Measurements from ENCODE around the gene TSPY9. TPM values are rescaled to one million over a fixed set of nuclear protein-coding genes. Genes with fewer than 3 reads are reported as not detected.
"Not testable (repeated sequence)": the region's sequence is repeated elsewhere in the genome, so short reads cannot be mapped to it uniquely, and the experiment has no call there.

TSPY9 gene
- not detected in 2 replicates for total RNA-seq (2014; rRNA removed; shearing (Covaris generic))
- not detected in 2 replicates for polyA plus RNA-seq (2016; fragmentation: Nextera tagmentation; extraction: Ambion mirVana)

GRCh38 chrY:9486967-9487366 is at the start of gene TSPY9:
Gene TSPY9, plus strand, starts transcription at chrY:9487267. Its CDS starts 46 bp downstream, at chrY:9487313.
- H3K4me1 ChIP-seq (ENCODE audit: insufficient read depth); H3K27ac ChIP-seq; H3K36me3 ChIP-seq (ENCODE audit: low read depth); H3K9me2 ChIP-seq (ENCODE audit: insufficient read depth); H3F3A ChIP-seq (ENCODE audit: insufficient read depth); H3K9me3 ChIP-seq (ENCODE audit: low read depth); H3K79me2 ChIP-seq (ENCODE audit: insufficient read depth); H3K9ac ChIP-seq; H2AFZ ChIP-seq; H3K4me3 ChIP-seq; H3K4me2 ChIP-seq (ENCODE audit: unreplicated experiment); H4K20me1 ChIP-seq (ENCODE audit: insufficient read depth); H3K27me3 ChIP-seq (replicated peaks; ENCODE audit: insufficient read depth); in situ Hi-C loops (cut with MboI); DNase-seq: not testable (repeated sequence)
- WGBS, 2 experiments (ENCODE audit: low coverage in 1 of 2, low lambda C conversion rate in 2 of 2, missing lambda C conversion rate in 2 of 2): no CpG with 5 or more reads among the region's 26 CpGs

- H3K4me1 ChIP-seq (ENCODE audit: insufficient read depth); H3K79me2 ChIP-seq (ENCODE audit: insufficient read depth); H4K20me1 ChIP-seq (ENCODE audit: insufficient read depth); H3K36me3 ChIP-seq (ENCODE audit: low read depth); H3K27ac ChIP-seq; H3F3A ChIP-seq (ENCODE audit: insufficient read depth); DNase-seq; H3K4me2 ChIP-seq (ENCODE audit: unreplicated experiment); H3K27me3 ChIP-seq (replicated peaks; ENCODE audit: insufficient read depth); H2AFZ ChIP-seq; H3K9me3 ChIP-seq (ENCODE audit: low read depth); H3K9ac ChIP-seq; H3K4me3 ChIP-seq; H3K9me2 ChIP-seq (ENCODE audit: insufficient read depth); in situ Hi-C loops (cut with MboI): not testable (repeated sequence)
- 79 to 87% methylated on average over 12 to 19 of the region's 25 CpGs for WGBS, 2 experiments (ENCODE audit: low coverage in 1 of 2, low lambda C conversion rate in 2 of 2, missing lambda C conversion rate in 2 of 2)
Observed at GRCh38 chrY:9466655-9467054, 20.4 kb upstream of the TSPY9 start, which contains the start of gene TSPY1. Gene TSPY1, plus strand, starts transcription at chrY:9466955. Its CDS starts 46 bp downstream, at chrY:9467001.

GRCh38 chrY:9504396-9504795 is 17.3 kb downstream of the TSPY9 start:
- H4K20me1 ChIP-seq (ENCODE audit: insufficient read depth); H3K9ac ChIP-seq; H3K4me3 ChIP-seq; H2AFZ ChIP-seq; in situ Hi-C loops (cut with MboI); H3K4me1 ChIP-seq (ENCODE audit: insufficient read depth); H3K79me2 ChIP-seq (ENCODE audit: insufficient read depth); DNase-seq; H3K27ac ChIP-seq; H3K9me2 ChIP-seq (ENCODE audit: insufficient read depth); H3K9me3 ChIP-seq (ENCODE audit: low read depth); H3K36me3 ChIP-seq (ENCODE audit: low read depth); H3F3A ChIP-seq (ENCODE audit: insufficient read depth); H3K4me2 ChIP-seq (ENCODE audit: unreplicated experiment); H3K27me3 ChIP-seq (replicated peaks; ENCODE audit: insufficient read depth): not testable (repeated sequence)
- WGBS, 2 experiments (ENCODE audit: low coverage in 1 of 2, low lambda C conversion rate in 2 of 2, missing lambda C conversion rate in 2 of 2): 21 to 35% methylated on average over 2 to 3 of the region's 6 CpGs

- 38 to 42% methylated on average over 7 of the region's 12 CpGs for WGBS, 2 experiments (ENCODE audit: low coverage in 1 of 2, low lambda C conversion rate in 2 of 2, missing lambda C conversion rate in 2 of 2)
Observed at GRCh38 chrY:9516287-9516686, 29.2 kb downstream of the TSPY9 start.

GRCh38 chrY:9527580-9527979 is 40.5 kb downstream of the TSPY9 start, which contains the start of gene TSPY10:
Gene TSPY10, plus strand, starts transcription at chrY:9527880. Its CDS starts 46 bp downstream, at chrY:9527926.
- H3K4me2 ChIP-seq (ENCODE audit: unreplicated experiment); H4K20me1 ChIP-seq (ENCODE audit: insufficient read depth); H2AFZ ChIP-seq; H3K27me3 ChIP-seq (replicated peaks; ENCODE audit: insufficient read depth); H3K9me2 ChIP-seq (ENCODE audit: insufficient read depth); H3F3A ChIP-seq (ENCODE audit: insufficient read depth); DNase-seq; H3K9me3 ChIP-seq (ENCODE audit: low read depth); H3K79me2 ChIP-seq (ENCODE audit: insufficient read depth); H3K36me3 ChIP-seq (ENCODE audit: low read depth); H3K27ac ChIP-seq; H3K4me3 ChIP-seq; H3K9ac ChIP-seq; H3K4me1 ChIP-seq (ENCODE audit: insufficient read depth); in situ Hi-C loops (cut with MboI): not testable (repeated sequence)
- WGBS, 2 experiments (ENCODE audit: low coverage in 1 of 2, low lambda C conversion rate in 2 of 2, missing lambda C conversion rate in 2 of 2): no CpG with 5 or more reads among the region's 26 CpGs

More at GRCh38 chrY:9516287-9516686, 29.2 kb downstream of the TSPY9 start:
- H3K9ac ChIP-seq; H3K27ac ChIP-seq; DNase-seq; H3K4me3 ChIP-seq; H3K4me2 ChIP-seq (ENCODE audit: unreplicated experiment); H3K9me3 ChIP-seq (ENCODE audit: low read depth); H3K4me1 ChIP-seq (ENCODE audit: insufficient read depth); H3K9me2 ChIP-seq (ENCODE audit: insufficient read depth); H3K79me2 ChIP-seq (ENCODE audit: insufficient read depth); H3K36me3 ChIP-seq (ENCODE audit: low read depth); H4K20me1 ChIP-seq (ENCODE audit: insufficient read depth); in situ Hi-C loops (cut with MboI); H3K27me3 ChIP-seq (replicated peaks; ENCODE audit: insufficient read depth); H2AFZ ChIP-seq; H3F3A ChIP-seq (ENCODE audit: insufficient read depth): not testable (repeated sequence)

Other genes starting within 250 kb of the TSPY9 start
- not detected in 2 replicates for gene TSPY4, start 149.8 kb upstream of the TSPY9 start, total RNA-seq (2014; rRNA removed; shearing (Covaris generic))
- not detected in 2 replicates for gene TSPY4, start 149.8 kb upstream of the TSPY9 start, polyA plus RNA-seq (2016; fragmentation: Nextera tagmentation; extraction: Ambion mirVana)
- not detected in 2 replicates for gene TSPY8, start 129.5 kb upstream of the TSPY9 start, total RNA-seq (2014; rRNA removed; shearing (Covaris generic))
- not detected in 2 replicates for gene TSPY8, start 129.5 kb upstream of the TSPY9 start, polyA plus RNA-seq (2016; fragmentation: Nextera tagmentation; extraction: Ambion mirVana)
- not detected in 2 replicates for gene TSPY3, start 88.8 kb upstream of the TSPY9 start, total RNA-seq (2014; rRNA removed; shearing (Covaris generic))
- gene TSPY3, start 88.8 kb upstream of the TSPY9 start, polyA plus RNA-seq (2016; fragmentation: Nextera tagmentation; extraction: Ambion mirVana): not detected in 2 replicates
- not detected in 2 replicates for gene TSPY1, start 20.3 kb upstream of the TSPY9 start, total RNA-seq (2014; rRNA removed; shearing (Covaris generic))
- gene TSPY1, start 20.3 kb upstream of the TSPY9 start, polyA plus RNA-seq (2016; fragmentation: Nextera tagmentation; extraction: Ambion mirVana): not detected in 2 replicates
- gene TSPY10, start 40.6 kb downstream of the TSPY9 start, total RNA-seq (2014; rRNA removed; shearing (Covaris generic)): not detected in 2 replicates
- gene TSPY10, start 40.6 kb downstream of the TSPY9 start, polyA plus RNA-seq (2016; fragmentation: Nextera tagmentation; extraction: Ambion mirVana): not detected in 2 replicates